Vagina (tissue), 2 donors: ENCODE measurements around the gene POLRMT. TPM values are rescaled to one million over a fixed set of nuclear protein-coding genes. Genes with fewer than 3 reads are reported as not detected.

Experiments
- DNase-seq, 2 donors: peaks; one replicate each; pipeline ENCODE4 v3.0.0-alpha.2; 2017; ENCODE audit errors: extremely low spot score in 2 of 2
- H3K27ac ChIP-seq: fragments of 200-600 bp; sonication (generic); one replicate; pipeline ENCODE4 v1.5.1; 2019
- H3K27me3 ChIP-seq: fragments of 200-600 bp; sonication (generic); one replicate; pipeline ENCODE4 v1.5.1; 2019
- H3K36me3 ChIP-seq, 2 donors: fragments of 200-600 bp; sonication (generic); one replicate each; pipeline ENCODE4 v1.5.1; 2017 to 2019
- H3K4me1 ChIP-seq: fragments of 200-600 bp; sonication (generic); one replicate; pipeline ENCODE4 v1.5.1; 2019
- H3K4me3 ChIP-seq, 2 donors: fragments of 200-600 bp; sonication (generic); 1 replicate in 1 of 2; 2 replicates in 1 of 2; pipeline ENCODE4 v1.5.1; 2016 to 2019
- H3K9me3 ChIP-seq: fragments of 200-600 bp; sonication (generic); one replicate; pipeline ENCODE4 v1.5.1; 2019
- CTCF ChIP-seq, 3 experiments: fragments of 450-650 bp in 2 of 3; fragments of 200-600 bp in 1 of 3; sonication (generic) in 1 of 3; IDR thresholded peaks; one replicate each; pipeline ENCODE4 v1.5.1; 2017 to 2019; ENCODE audit warnings: antibody characterized with exemption in 3 of 3, mild to moderate bottlenecking in 2 of 3, moderate library complexity in 2 of 3
- POLR2A ChIP-seq, 2 donors: fragments of 450-650 bp; IDR thresholded peaks; one replicate each; pipeline ENCODE4 v1.6.1; 2017; ENCODE audit warnings: antibody characterized with exemption in 2 of 2, mild to moderate bottlenecking in 2 of 2, moderate library complexity in 2 of 2
- POLR2AphosphoS5 ChIP-seq, 2 donors: sonication (generic); formaldehyde crosslinking; IDR thresholded peaks; one replicate each; pipeline ENCODE4 v1.9.0; 2017; ENCODE audit warnings: antibody characterized with exemption in 2 of 2, mild to moderate bottlenecking in 2 of 2, low read depth in 1 of 2; ENCODE audit not compliant: insufficient read depth in 1 of 2
- intact Hi-C: fragments of 100-400 bp; cut with DNase I; formaldehyde crosslinking; loops from one replicate; pipeline ENCODE4 v1.15.1; 2023
- total RNA-seq: library from RNA; depleted of rRNA; stranded (reverse); fragments of >200 nt; gene quantifications from one replicate; pipeline ENCODE4 v1.2.3, GENCODE V29; 2016

POLRMT gene
- total RNA-seq, 1 donor from 2014 or later = 33.9 TPM

GRCh38 chr19:580274-580835, 53.0 kb downstream of the POLRMT start:
- DNase-seq = no peak
- Histone ChIP-seq H3K9me3 (no peaks in the 10 kb centered on the region), H3K4me1 (peaks cover 20% of the 10 kb centered on the region), H3K4me3 (no peak overlapping the region), H3K36me3 (peaks cover 0 to 37% of the 10 kb centered on the region in 2 donors), H3K27ac (no peak overlapping the region), H3K27me3 (no peaks in the 10 kb centered on the region)
- TF ChIP-seq CTCF (IDR thresholded peaks at IDR 0.05) (no peak), POLR2AphosphoS5 (IDR thresholded peaks at IDR 0.05; ENCODE audit: insufficient read depth in 1 of 2, low read depth in 1 of 2) (no peak), POLR2A (IDR thresholded peaks at IDR 0.05) (no peak)
- intact Hi-C loops = no loop called here

GRCh38 chr19:579842-580155, 53.5 kb downstream of the POLRMT start:
- Histone ChIP-seq H3K36me3 (peaks cover 0 to 37% of the 10 kb centered on the region in 2 donors), H3K27me3 (no peaks in the 10 kb centered on the region), H3K4me1 (peaks cover 26% of the 10 kb centered on the region), H3K4me3 (no peak overlapping the region), H3K27ac (no peak overlapping the region), H3K9me3 (no peaks in the 10 kb centered on the region)
- TF ChIP-seq CTCF (IDR thresholded peaks at IDR 0.05) (no peak), POLR2AphosphoS5 (IDR thresholded peaks at IDR 0.05; ENCODE audit: insufficient read depth in 1 of 2, low read depth in 1 of 2) (no peak), POLR2A (IDR thresholded peaks at IDR 0.05) (no peak)
- DNase-seq = no peak
- intact Hi-C loops = no loop called here

GRCh38 chr19:579111-579841, 54.1 kb downstream of the POLRMT start:
- H3K27me3 ChIP-seq = no peaks in the 10 kb centered on the region
- intact Hi-C loops = no loop called here
- no peak for DNase-seq
- peaks cover 31% of the 10 kb centered on the region for H3K4me1 ChIP-seq
- H3K36me3 ChIP-seq = peaks cover 0 to 37% of the 10 kb centered on the region in 2 donors
- H3K27ac ChIP-seq = no peak overlapping the region
- no peak for TF ChIP-seq POLR2A (IDR thresholded peaks at IDR 0.05)
- no peak for TF ChIP-seq CTCF (IDR thresholded peaks at IDR 0.05)
- no peak for TF ChIP-seq POLR2AphosphoS5 (IDR thresholded peaks at IDR 0.05; ENCODE audit: insufficient read depth in 1 of 2, low read depth in 1 of 2)
- no peak overlapping the region for H3K4me3 ChIP-seq
- H3K9me3 ChIP-seq = no peaks in the 10 kb centered on the region

- Histone ChIP-seq H3K4me1 (peaks cover 46% of the 10 kb centered on the region), H3K27ac (no peak overlapping the region), H3K4me3 (no peak overlapping the region), H3K36me3 (peaks cover 0 to 30% of the 10 kb centered on the region in 2 donors), H3K27me3 (no peaks in the 10 kb centered on the region), H3K9me3 (no peaks in the 10 kb centered on the region)
- DNase-seq = no peak
- TF ChIP-seq POLR2AphosphoS5 (IDR thresholded peaks at IDR 0.05; ENCODE audit: insufficient read depth in 1 of 2, low read depth in 1 of 2) (no peak), POLR2A (IDR thresholded peaks at IDR 0.05) (no peak), CTCF (IDR thresholded peaks at IDR 0.05) (no peak)
- intact Hi-C loops = no loop called here
Measured at GRCh38 chr19:577439-578392, 55.6 kb downstream of the POLRMT start.
